Measurements from ENCODE around the gene OR8H3.
"Not testable (repeated sequence)": the region's sequence is repeated elsewhere in the genome, so short reads cannot be mapped to it uniquely, and the experiment has no call there.

Gene OR8H3

GRCh38 chr11:56122073-56122472 is at the start of gene OR8H3:
Gene OR8H3 (plus strand): TSS chr11:56122373. CDS start chr11:56122373, 0 bp downstream.
- H3K27me3 ChIP-seq (ENCODE audit: control insufficient read depth in 1 of 2, insufficient read depth in 2 of 2, low read length in 2 of 2), result no peaks in the 10 kb centered on the region
- no peak within 1 kb of the TSS for H3K27ac ChIP-seq (ENCODE audit: low read depth, low read length)
- H3K9ac ChIP-seq (ENCODE audit: low read length), result no peak within 1 kb of the TSS
- H3K4me1 ChIP-seq (ENCODE audit: insufficient read depth, low read length), result no peaks in the 10 kb centered on the region
- no peak within 1 kb of the TSS for H3K4me3 ChIP-seq (ENCODE audit: low read depth in 1 of 2, low read length in 2 of 2)
- H3K9me3 ChIP-seq (ENCODE audit: low read length), result no peaks in the 10 kb centered on the region
- H3K36me3 ChIP-seq (ENCODE audit: insufficient read depth, low read length), result no peaks in the 10 kb centered on the region

GRCh38 chr11:56089697-56090096 is 32.5 kb upstream of the OR8H3 start:
- no peaks in the 10 kb centered on the region for H3K4me1 ChIP-seq (ENCODE audit: insufficient read depth, low read length)

DNA sequence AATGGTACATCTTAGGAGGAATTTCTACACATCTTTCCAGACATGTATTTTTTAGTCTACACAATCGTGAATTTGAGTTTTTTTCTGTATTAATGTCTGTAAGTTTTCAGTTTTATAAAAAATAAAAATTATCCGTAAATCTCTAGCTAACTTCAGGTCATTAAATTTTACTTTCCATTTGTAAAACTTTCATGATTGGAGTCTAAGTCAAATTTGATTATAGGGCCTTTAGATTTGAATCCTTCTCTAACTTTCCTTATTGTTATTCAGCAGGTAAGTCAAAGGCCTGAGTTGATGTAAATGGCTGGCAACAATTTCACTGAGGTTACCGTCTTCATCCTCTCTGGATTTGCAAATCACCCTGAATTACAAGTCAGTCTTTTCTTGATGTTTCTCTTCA is 29.2 kb upstream of the OR8H3 start, which contains the start of gene OR8I2:
Gene OR8I2 (plus strand): TSS at position 301 of the 400 bp plus-strand sequence. CDS start 0 bp downstream, at position 301.
- Histone ChIP-seq H3K9me3 (ENCODE audit: low read length) (no peaks in the 10 kb centered on the region), H3K36me3 (ENCODE audit: insufficient read depth, low read length) (no peaks in the 10 kb centered on the region), H3K4me1 (ENCODE audit: insufficient read depth, low read length) (no peaks in the 10 kb centered on the region), H3K27ac (ENCODE audit: low read depth, low read length) (no peak within 1 kb of the TSS), H3K27me3 (ENCODE audit: control insufficient read depth in 1 of 2, insufficient read depth in 2 of 2, low read length in 2 of 2) (no peaks in the 10 kb centered on the region), H3K4me3 (ENCODE audit: low read depth in 1 of 2, low read length in 2 of 2) (no peak within 1 kb of the TSS), H3K9ac (ENCODE audit: low read length) (no peak within 1 kb of the TSS)

More at GRCh38 chr11:56089697-56090096, 32.5 kb upstream of the OR8H3 start:
- no peaks in the 10 kb centered on the region for H3K9me3 ChIP-seq (ENCODE audit: low read length)
- H3K9ac ChIP-seq (ENCODE audit: low read length), result no peak overlapping the region
- no peak overlapping the region for H3K27ac ChIP-seq (ENCODE audit: low read depth, low read length)
- H3K4me3 ChIP-seq (ENCODE audit: low read depth in 1 of 2, low read length in 2 of 2), result no peak overlapping the region
- no peaks in the 10 kb centered on the region for H3K36me3 ChIP-seq (ENCODE audit: insufficient read depth, low read length)
- no peaks in the 10 kb centered on the region for H3K27me3 ChIP-seq (ENCODE audit: control insufficient read depth in 1 of 2, insufficient read depth in 2 of 2, low read length in 2 of 2)

- Histone ChIP-seq H3K4me1 (ENCODE audit: insufficient read depth, low read length) (no peaks in the 10 kb centered on the region), H3K4me3 (ENCODE audit: low read depth in 1 of 2, low read length in 2 of 2) (no peak within 1 kb of the TSS), H3K9me3 (ENCODE audit: low read length) (no peaks in the 10 kb centered on the region), H3K36me3 (ENCODE audit: insufficient read depth, low read length) (no peaks in the 10 kb centered on the region), H3K9ac (ENCODE audit: low read length) (no peak within 1 kb of the TSS), H3K27ac (ENCODE audit: low read depth, low read length) (no peak within 1 kb of the TSS), H3K27me3 (ENCODE audit: control insufficient read depth in 1 of 2, insufficient read depth in 2 of 2, low read length in 2 of 2) (no peaks in the 10 kb centered on the region)
Observed at GRCh38 chr11:56103210-56103737, 18.9 kb upstream of the OR8H3 start, which contains the start of gene OR8H2. Gene OR8H2 (plus strand): TSS chr11:56103687. CDS start chr11:56105043, 1,356 bp downstream.

GRCh38 chr11:56140151-56140661 is 18.0 kb downstream of the OR8H3 start, which contains the start of gene OR8J3:
Gene OR8J3 (minus strand): TSS chr11:56140201. CDS start chr11:56137718, 2,483 bp downstream.
- Histone ChIP-seq H3K4me3 (ENCODE audit: low read depth in 1 of 2, low read length in 2 of 2) (no peak within 1 kb of the TSS), H3K27me3 (ENCODE audit: control insufficient read depth in 1 of 2, insufficient read depth in 2 of 2, low read length in 2 of 2) (no peaks in the 10 kb centered on the region), H3K4me1 (ENCODE audit: insufficient read depth, low read length) (no peaks in the 10 kb centered on the region), H3K27ac (ENCODE audit: low read depth, low read length) (no peak within 1 kb of the TSS), H3K36me3 (ENCODE audit: insufficient read depth, low read length) (no peaks in the 10 kb centered on the region), H3K9me3 (ENCODE audit: low read length) (no peaks in the 10 kb centered on the region), H3K9ac (ENCODE audit: low read length) (no peak within 1 kb of the TSS)

- not testable (repeated sequence) for H3K36me3 ChIP-seq (ENCODE audit: insufficient read depth, low read length); H3K27ac ChIP-seq (ENCODE audit: low read depth, low read length); H3K4me1 ChIP-seq (ENCODE audit: insufficient read depth, low read length); H3K9me3 ChIP-seq (ENCODE audit: low read length); H3K27me3 ChIP-seq (ENCODE audit: control insufficient read depth in 1 of 2, insufficient read depth in 2 of 2, low read length in 2 of 2); H3K4me3 ChIP-seq (ENCODE audit: low read depth in 1 of 2, low read length in 2 of 2); H3K9ac ChIP-seq (ENCODE audit: low read length)
Observed at GRCh38 chr11:56143681-56144080, 21.5 kb downstream of the OR8H3 start.

DNA sequence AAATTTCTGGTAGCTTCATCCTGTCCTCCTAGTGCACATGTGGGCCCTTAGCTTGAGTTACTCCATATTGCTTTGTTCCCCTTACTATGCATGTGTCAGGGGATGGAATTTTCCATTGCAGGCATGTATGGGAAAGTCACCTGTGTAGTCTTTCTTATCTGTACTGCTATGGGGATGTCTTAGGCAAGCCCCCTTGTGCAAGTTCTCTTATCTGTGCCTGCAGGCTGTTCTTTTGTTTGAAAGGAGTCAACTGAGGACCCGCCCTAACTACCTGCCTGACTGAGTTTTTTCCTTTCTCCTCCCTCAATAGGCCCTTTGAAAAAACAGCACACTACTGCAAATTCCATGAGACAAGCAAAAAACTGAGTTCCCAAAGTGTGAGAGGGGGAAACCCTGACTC is 29.2 kb downstream of the OR8H3 start:
- H3K4me3 ChIP-seq (ENCODE audit: low read depth in 1 of 2, low read length in 2 of 2), result no peak overlapping the region
- no peaks in the 10 kb centered on the region for H3K4me1 ChIP-seq (ENCODE audit: insufficient read depth, low read length)
- H3K27me3 ChIP-seq (ENCODE audit: control insufficient read depth in 1 of 2, insufficient read depth in 2 of 2, low read length in 2 of 2), result no peaks in the 10 kb centered on the region
- no peak overlapping the region for H3K9ac ChIP-seq (ENCODE audit: low read length)
- no peaks in the 10 kb centered on the region for H3K36me3 ChIP-seq (ENCODE audit: insufficient read depth, low read length)
- H3K9me3 ChIP-seq (ENCODE audit: low read length), result no peaks in the 10 kb centered on the region
- no peak overlapping the region for H3K27ac ChIP-seq (ENCODE audit: low read depth, low read length)

DNA sequence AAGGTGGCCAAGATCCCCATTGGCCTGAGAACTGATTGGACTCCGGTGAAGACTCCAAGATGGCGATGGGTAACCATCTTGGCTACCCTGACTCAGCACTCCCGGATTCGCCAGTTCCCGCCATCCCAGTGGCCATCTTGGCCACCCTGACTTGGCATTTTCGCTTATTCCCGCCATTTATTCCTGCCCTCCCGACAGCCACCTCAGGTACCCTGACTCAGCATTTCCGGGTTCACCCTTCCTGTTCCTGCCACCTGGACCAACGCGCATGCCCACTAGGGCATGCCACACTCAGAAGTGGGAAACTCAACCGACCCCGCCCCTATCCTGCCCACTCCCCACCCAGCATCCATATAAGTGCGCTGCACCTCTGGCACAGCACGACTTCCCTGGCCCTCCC is 30.2 kb downstream of the OR8H3 start:
- H3K9me3 ChIP-seq (ENCODE audit: low read length), result no peaks in the 10 kb centered on the region
- H3K9ac ChIP-seq (ENCODE audit: low read length), result no peak overlapping the region
- H3K36me3 ChIP-seq (ENCODE audit: insufficient read depth, low read length), result no peaks in the 10 kb centered on the region
- no peaks in the 10 kb centered on the region for H3K4me1 ChIP-seq (ENCODE audit: insufficient read depth, low read length)
- H3K4me3 ChIP-seq (ENCODE audit: low read depth in 1 of 2, low read length in 2 of 2), result no peak overlapping the region
- no peak overlapping the region for H3K27ac ChIP-seq (ENCODE audit: low read depth, low read length)
- no peaks in the 10 kb centered on the region for H3K27me3 ChIP-seq (ENCODE audit: control insufficient read depth in 1 of 2, insufficient read depth in 2 of 2, low read length in 2 of 2)

- Histone ChIP-seq H3K9ac (ENCODE audit: low read length) (no peak within 1 kb of the TSS), H3K9me3 (ENCODE audit: low read length) (no peaks in the 10 kb centered on the region), H3K4me1 (ENCODE audit: insufficient read depth, low read length) (no peaks in the 10 kb centered on the region), H3K27me3 (ENCODE audit: control insufficient read depth in 1 of 2, insufficient read depth in 2 of 2, low read length in 2 of 2) (no peaks in the 10 kb centered on the region), H3K4me3 (ENCODE audit: low read depth in 1 of 2, low read length in 2 of 2) (no peak within 1 kb of the TSS), H3K27ac (ENCODE audit: low read depth, low read length) (no peak within 1 kb of the TSS), H3K36me3 (ENCODE audit: insufficient read depth, low read length) (no peaks in the 10 kb centered on the region)
Observed at GRCh38 chr11:56160217-56160616, 38.0 kb downstream of the OR8H3 start, which contains the start of gene OR8K5. Gene OR8K5 (minus strand): TSS chr11:56160317. CDS start chr11:56160317, 0 bp downstream.

GRCh38 chr11:56163804-56164203 is 41.6 kb downstream of the OR8H3 start:
- Histone ChIP-seq H3K9ac (ENCODE audit: low read length) (no peak overlapping the region), H3K27me3 (ENCODE audit: control insufficient read depth in 1 of 2, insufficient read depth in 2 of 2, low read length in 2 of 2) (no peaks in the 10 kb centered on the region), H3K4me1 (ENCODE audit: insufficient read depth, low read length) (no peaks in the 10 kb centered on the region), H3K36me3 (ENCODE audit: insufficient read depth, low read length) (no peaks in the 10 kb centered on the region), H3K4me3 (ENCODE audit: low read depth in 1 of 2, low read length in 2 of 2) (no peak overlapping the region), H3K9me3 (ENCODE audit: low read length) (no peaks in the 10 kb centered on the region), H3K27ac (ENCODE audit: low read depth, low read length) (no peak overlapping the region)

DNA sequence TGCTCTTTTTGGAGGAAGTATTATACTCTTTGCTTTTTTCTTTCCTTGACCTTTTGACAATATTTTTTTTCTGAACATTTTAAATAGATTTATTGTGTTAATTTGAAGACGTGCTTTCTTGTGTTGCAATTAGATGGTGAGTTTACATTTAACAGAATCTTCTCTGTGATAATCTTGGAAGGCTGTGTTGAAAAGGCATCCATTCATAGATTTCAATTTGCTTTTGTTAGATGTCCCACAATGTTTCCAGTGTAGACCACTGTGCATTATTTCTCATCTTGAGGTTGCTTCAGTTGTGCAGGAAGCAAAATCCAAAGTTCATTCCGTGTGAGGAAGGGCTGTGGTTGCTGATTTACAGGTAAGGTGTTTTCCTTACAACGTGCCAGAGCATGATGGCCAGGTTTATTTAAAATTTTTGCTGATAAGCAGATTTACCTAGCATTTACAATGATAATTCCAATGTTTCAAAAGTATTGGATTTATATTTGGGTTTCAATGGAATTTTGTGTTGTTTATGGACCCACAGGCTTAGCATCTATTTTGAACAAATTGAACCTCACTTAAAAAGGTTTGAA is 50.2 kb downstream of the OR8H3 start:
- Histone ChIP-seq H3K9me3 (ENCODE audit: low read length) (no peaks in the 10 kb centered on the region), H3K27ac (ENCODE audit: low read depth, low read length) (no peak overlapping the region), H3K9ac (ENCODE audit: low read length) (no peak overlapping the region), H3K27me3 (ENCODE audit: control insufficient read depth in 1 of 2, insufficient read depth in 2 of 2, low read length in 2 of 2) (no peaks in the 10 kb centered on the region), H3K4me1 (ENCODE audit: insufficient read depth, low read length) (no peaks in the 10 kb centered on the region), H3K36me3 (ENCODE audit: insufficient read depth, low read length) (no peaks in the 10 kb centered on the region), H3K4me3 (ENCODE audit: low read depth in 1 of 2, low read length in 2 of 2) (no peak overlapping the region)
